ENCODE results near the gene NRTN. TPM values are rescaled to one million over a fixed set of nuclear protein-coding genes. Genes with fewer than 3 reads are reported as not detected.

NRTN gene
- total and polyA plus RNA-seq, 2 of the 13 experiments (the other 11 are each of a cell fraction or from before 2014, with no cell fraction given), result 4.1 to 5.3 TPM

- no peak for TF ChIP-seq SP140L (CRISPR knock-in tag; IDR thresholded peaks at IDR 0.05; ENCODE audit: borderline replicate concordance)
- TF ChIP-seq ZSCAN21 (CRISPR knock-in tag; IDR thresholded peaks at IDR 0.05; ENCODE audit: borderline replicate concordance), result no peak
- TF ChIP-seq AHR (CRISPR knock-in tag; IDR thresholded peaks at IDR 0.05), result no peak
- no peak for TF ChIP-seq HINFP (CRISPR knock-in tag; IDR thresholded peaks at IDR 0.05; ENCODE audit: low read depth)
- peak; percentile 35; the same call in 1 of the 2 replicates for TF ChIP-seq ZNF691 (CRISPR knock-in tag; IDR thresholded peaks at IDR 0.05; ENCODE audit: borderline replicate concordance, low read depth)
- TF ChIP-seq PHF21A (CRISPR knock-in tag; IDR thresholded peaks at IDR 0.05), result peak; percentile 31; the same call in 1 of the 2 replicates
- no peak for TF ChIP-seq ZC3H4 (CRISPR knock-in tag; IDR thresholded peaks at IDR 0.05; ENCODE audit: borderline replicate concordance)
- no peak for TF ChIP-seq ZNF432 (CRISPR knock-in tag; IDR thresholded peaks at IDR 0.05; ENCODE audit: borderline replicate concordance)
- TF ChIP-seq ZNF75D (CRISPR knock-in tag; IDR thresholded peaks at IDR 0.05; ENCODE audit: borderline replicate concordance), result no peak
- peak; percentile 87 for TF ChIP-seq NR2C2 (CRISPR knock-in tag; IDR thresholded peaks at IDR 0.05; ENCODE audit: borderline replicate concordance)
- peak; percentile 39; the same call in 1 of the 2 replicates for TF ChIP-seq ARID4A (CRISPR knock-in tag; IDR thresholded peaks at IDR 0.05; ENCODE audit: borderline replicate concordance)
- TF ChIP-seq ZHX1 (CRISPR knock-in tag; IDR thresholded peaks at IDR 0.05; ENCODE audit: low read depth), result peak; percentile 42; the same call in 1 of the 2 replicates
- TF ChIP-seq ZNF670 (CRISPR knock-in tag; IDR thresholded peaks at IDR 0.05; ENCODE audit: borderline replicate concordance), result no peak
- peak; percentile 60 for TF ChIP-seq FOSL2 (CRISPR knock-in tag; IDR thresholded peaks at IDR 0.05)
- TF ChIP-seq MIER3 (CRISPR knock-in tag; IDR thresholded peaks at IDR 0.05; ENCODE audit: borderline replicate concordance), result no peak
- TF ChIP-seq ZBTB7B (CRISPR knock-in tag; IDR thresholded peaks at IDR 0.05), result 0 out of 2 replicates have a peak, but pooled peaks have one; percentile 42
- TF ChIP-seq PAX8 (CRISPR knock-in tag; IDR thresholded peaks at IDR 0.05; ENCODE audit: borderline replicate concordance), result no peak
- 0 out of 2 replicates have a peak, but pooled peaks have one; percentile 1 for TF ChIP-seq ZBTB7A (CRISPR knock-in tag; IDR thresholded peaks at IDR 0.05)
Measured at GRCh38 chr19:5800361-5801270, 4.3 kb upstream of the NRTN start (continued).
